Heart right ventricle (tissue), 16 donors: Measurements from ENCODE around the gene OTOS. TPM values are rescaled to one million over a fixed set of nuclear protein-coding genes. Genes with fewer than 3 reads are reported as not detected.

ENCODE experiments used
- ATAC-seq, 8 donors: fragments of 200-7000 bp; cut with Tn5 transposase; one replicate each; pipeline ENCODE4 v1.9.1; 2020; ENCODE audit warnings: mild to moderate bottlenecking in 8 of 8, moderate library complexity in 8 of 8, moderate number of reproducible peaks in 1 of 8
- DNase-seq, 2 donors: peaks; one replicate each; pipeline ENCODE4 v3.0.0-alpha.2; 2020
- H3K27ac ChIP-seq, 10 donors: fragments of 200-600 bp; sonication (generic) in 2 of 10; one replicate each; pipeline versions ENCODE4 v1.5.0 to v1.8.0; 2020 to 2022; ENCODE audit warnings: mild to moderate bottlenecking in 3 of 10
- H3K27me3 ChIP-seq, 7 donors: fragments of 200-600 bp; one replicate each; pipeline ENCODE4 v1.8.0; 2021 to 2022; ENCODE audit warnings: mild to moderate bottlenecking in 2 of 7
- H3K36me3 ChIP-seq, 9 donors: fragments of 200-600 bp; sonication (generic) in 1 of 9; one replicate each; pipeline versions ENCODE4 v1.5.0 to v1.8.0; 2020 to 2022; ENCODE audit warnings: mild to moderate bottlenecking in 2 of 9
- H3K4me1 ChIP-seq, 9 donors: fragments of 200-600 bp; sonication (generic) in 1 of 9; one replicate each; pipeline versions ENCODE4 v1.5.0 to v1.8.0; 2020 to 2022; ENCODE audit warnings: mild to moderate bottlenecking in 4 of 9
- H3K4me3 ChIP-seq, 10 donors: fragments of 200-600 bp; sonication (generic) in 2 of 10; one replicate each; pipeline versions ENCODE4 v1.5.0 to v1.8.0; 2020 to 2022; ENCODE audit warnings: mild to moderate bottlenecking in 7 of 10, moderate library complexity in 2 of 10
- H3K9me3 ChIP-seq, 11 donors: fragments of 200-600 bp in 10 of 11; sonication (generic) in 2 of 11; one replicate each; pipeline versions ENCODE4 v1.5.0 to v1.8.0; 2013 to 2022; ENCODE audit warnings: mild to moderate bottlenecking in 2 of 11, control low read depth in 1 of 11, moderate library complexity in 1 of 11
- CTCF ChIP-seq, 9 donors: fragments of 200-600 bp; sonication (generic) in 2 of 9; IDR thresholded peaks; one replicate each; pipeline versions ENCODE4 v1.5.0 to v1.8.0; 2021 to 2022; ENCODE audit warnings: antibody characterized with exemption in 9 of 9, mild to moderate bottlenecking in 5 of 9, moderate library complexity in 1 of 9
- WGBS, 2 donors: extraction: QIAGEN DNeasy Blood & Tissue Kit; methylation state at CpG; one replicate each; pipeline ENCODE4 v1.1.7; 2013; ENCODE audit warnings: inconsistent platforms in 1 of 2; 5-methylcytosine and 5-hydroxymethylcytosine counted together
- intact Hi-C, 10 donors: fragments of 100-400 bp; cut with DNase I; formaldehyde crosslinking; loops; one replicate each; pipeline versions ENCODE4 v1.11.1 to v1.14.2; 2022
- long read RNA-seq, 3 donors: library from polyadenylated mRNA; unstranded; transcript quantifications; one replicate each; pipeline ENCODE4 v2.0.0, GENCODE V29; 2020 to 2021
- polyA plus RNA-seq, 2 donors: library from polyadenylated mRNA; stranded (reverse); fragments of 200-250 nt; gene quantifications; one replicate each; pipeline ENCODE4 v1.2.3, GENCODE V29; 2013
- total RNA-seq, 10 donors: library from RNA; stranded (reverse); fragmentation: NEBNext Ultra II Directional in 3 of 10; extraction: Animal tissue kit (Norgen Biotek cat#: 25700) in 3 of 10; gene quantifications; one replicate each; pipeline versions ENCODE4 v1.2.1 to v1.2.4, GENCODE V29; 2021 to 2023
- donor health status: Arrhythmogenic right ventricular cardiomyopathy.
- donor health status: ischemic (EF 13 %, LVEDD 7.1; RV severe dilation, severe dysfunction).
- donor health status: healthy with polysubstance abuse.
- donor health status: DM: no; HTN: yes; CAD: no.
- donor health status: DM: no; HTN: no; CAD: no.
- donor health status: ischemic (EF 25% LVEDD 6.9; RV normal size, moderate dysfunction).
- donor health status: ischemic (EF 25% LVEDD 5.7; RV mildly dilated, moderate dysfunction).
- donor health status: healthy.
- donor health status: DM: yes; HTN: yes; CAD: no.
- donor health status: Ischemic cardiomyopathy.
- donor health status: ischemic (EF 35%, LVEDD 5.7; RV mildly dilated, moderate dysfunction).
- donor health status: nonischemic (EF 11% LVEDD 7.7; RV severe dilation, severe dysfunction).
- donor health status: DM: yes; HTN: yes; CAD: no.
- donor health status: PGD.
- donor health status: ischemic (EF 29% LVEDD 5.4; RV normal size, mild dysfunction).
- donor health status: nonischemic (EF 23%, LVEDD 6.1; RV moderate dilation, normal function).

Gene OTOS
- not detected for total RNA-seq
- not detected for polyA plus RNA-seq
- long read RNA-seq, donor 1, result 0 reads
- long read RNA-seq, donor 2, result 0 reads
- long read RNA-seq, donor 3, result 0 reads

- Histone ChIP-seq H3K36me3 (no peaks in the 10 kb centered on the region), H3K27ac (no peak within 1 kb of the TSS), H3K9me3 (no peaks in the 10 kb centered on the region), H3K27me3 (peaks cover 0 to 37% (median 21%) of the 10 kb centered on the region in 7 donors), H3K4me3 (no peak within 1 kb of the TSS), H3K4me1 (peaks cover 0 to 17% (median 7%) of the 10 kb centered on the region in 9 donors)
- WGBS, 2 donors, result 71 to 77% methylated on average over 5 of the region's 5 CpGs
- no peak for TF ChIP-seq CTCF (IDR thresholded peaks at IDR 0.05)
- intact Hi-C loops, result loop anchor here in 7 of 10 donors (2.0 to 10.0 kb wide), 4 partner anchors 80 to 1106 kb away; no protein-coding TSS in a partner anchor
- DNase-seq, result no peak
- no peak for ATAC-seq
These were observed at the start of gene OTOS for GRCh38 chr2:240140511-240140910. Gene OTOS, minus strand, starts transcription at chr2:240140658. Its CDS starts 332 bp downstream, at chr2:240140326.

GRCh38 chr2:240189686-240190085 lies 49.2 kb upstream of the OTOS start:
- no peak overlapping the region for H3K27ac ChIP-seq
- H3K9me3 ChIP-seq, result peaks cover 0 to 10% (median 0%) of the 10 kb centered on the region in 11 donors
- no peaks in the 10 kb centered on the region for H3K4me1 ChIP-seq
- peaks cover 0 to 42% (median 9%) of the 10 kb centered on the region in 7 donors for H3K27me3 ChIP-seq
- DNase-seq (no peak), ATAC-seq (no peak)
- no peak overlapping the region for H3K4me3 ChIP-seq
- 70 to 77% methylated on average over 4 of the region's 4 CpGs for WGBS, 2 donors
- intact Hi-C loops, result no loop called here
- H3K36me3 ChIP-seq, result no peaks in the 10 kb centered on the region
- TF ChIP-seq CTCF (IDR thresholded peaks at IDR 0.05), result no peak

GRCh38 chr2:240187989-240188590 lies 47.6 kb upstream of the OTOS start:
- TF ChIP-seq CTCF (IDR thresholded peaks at IDR 0.05), result no peak
- DNase-seq (no peak), ATAC-seq (no peak)
- intact Hi-C loops, result no loop called here
- Histone ChIP-seq H3K9me3 (peaks cover 0 to 10% (median 0%) of the 10 kb centered on the region in 11 donors), H3K36me3 (no peaks in the 10 kb centered on the region), H3K27me3 (peaks cover 0 to 43% (median 9%) of the 10 kb centered on the region in 7 donors), H3K4me3 (no peak overlapping the region), H3K27ac (no peak overlapping the region), H3K4me1 (no peaks in the 10 kb centered on the region)
- WGBS, 2 donors, result 78 to 81% methylated on average over 10 of the region's 10 CpGs

GRCh38 chr2:240186191-240186725 lies 45.8 kb upstream of the OTOS start:
- ATAC-seq, result no peak
- DNase-seq, result no peak
- Histone ChIP-seq H3K36me3 (no peaks in the 10 kb centered on the region), H3K9me3 (peaks cover 0 to 10% (median 0%) of the 10 kb centered on the region in 11 donors), H3K4me1 (no peaks in the 10 kb centered on the region), H3K27me3 (peaks cover 0 to 40% (median 11%) of the 10 kb centered on the region in 7 donors), H3K4me3 (no peak overlapping the region), H3K27ac (no peak overlapping the region)
- TF ChIP-seq CTCF (IDR thresholded peaks at IDR 0.05), result no peak
- intact Hi-C loops, result no loop called here
- 84 to 85% methylated on average over 7 of the region's 7 CpGs for WGBS, 2 donors
